OCI-LY1 (cell line): ENCODE measurements around the gene PTPRCAP.
A peak's percentile ranks its signal among the peaks of the same experiment; 100 is the strongest.

Experiments used
- H2AFZ ChIP-seq: fragments of 200-600 bp; sonication (generic), shearing (Covaris generic); 2 replicates; pipeline ENCODE4 v1.6.0; 2014; ENCODE audit warnings: antibody characterized with exemption, mild to moderate bottlenecking, low read length
- H3F3A ChIP-seq: fragments of 200-600 bp; sonication (generic), shearing (Covaris generic); 2 replicates; pipeline ENCODE4 v1.6.0; 2014; ENCODE audit warnings: mild to moderate bottlenecking, antibody characterized with exemption, low read length, moderate library complexity; ENCODE audit not compliant: insufficient read depth
- H3K27ac ChIP-seq: fragments of 200-600 bp; sonication (generic); 2 replicates; pipeline ENCODE4 v1.5.1; 2014; ENCODE audit warnings: low read length, mixed run types, mild to moderate bottlenecking, low read depth; ENCODE audit not compliant: poor library complexity, severe bottlenecking
- H3K27me3 ChIP-seq: fragments of 200-600 bp; sonication (generic); 2 replicates; pipeline ENCODE4 v1.6.0; 2014; ENCODE audit warnings: antibody characterized with exemption, mild to moderate bottlenecking, low read length, moderate library complexity; ENCODE audit not compliant: insufficient read depth
- H3K36me3 ChIP-seq: fragments of 200-600 bp; sonication (generic); 2 replicates; pipeline ENCODE4 v1.6.1; 2014; ENCODE audit warnings: mild to moderate bottlenecking, antibody characterized with exemption, low read length, moderate library complexity, mixed read lengths; ENCODE audit not compliant: insufficient read depth
- H3K4me1 ChIP-seq: fragments of 200-600 bp; sonication (generic); 2 replicates; pipeline ENCODE4 v1.5.1; 2014; ENCODE audit warnings: mild to moderate bottlenecking, low read length, moderate library complexity; ENCODE audit not compliant: insufficient read depth, severe bottlenecking
- H3K4me2 ChIP-seq: fragments of 200-600 bp; sonication (generic), shearing (Covaris generic); 2 replicates; pipeline ENCODE4 v1.6.1; 2014; ENCODE audit warnings: low read length
- H3K4me3 ChIP-seq: fragments of 200-600 bp; sonication (generic); 2 replicates; pipeline ENCODE4 v1.5.1; 2014; ENCODE audit warnings: low read length, low read depth, mild to moderate bottlenecking, mixed read lengths; ENCODE audit not compliant: poor library complexity, severe bottlenecking
- H3K79me2 ChIP-seq: fragments of 200-600 bp; shearing (Covaris generic); 2 replicates; pipeline ENCODE4 v1.6.1; 2016; ENCODE audit warnings: mixed run types, low read length, mixed read lengths; ENCODE audit not compliant: insufficient read depth
- H3K9ac ChIP-seq: fragments of 200-600 bp; sonication (generic), shearing (Covaris generic); 2 replicates; pipeline ENCODE4 v1.6.1; 2014; ENCODE audit warnings: mild to moderate bottlenecking, low read length, mixed read lengths
- H3K9me2 ChIP-seq: fragments of 200-600 bp; sonication (generic), shearing (Covaris generic); 2 replicates; pipeline ENCODE4 v1.6.1; 2014; ENCODE audit warnings: low read depth, mild to moderate bottlenecking, low read length, mixed read lengths
- H3K9me3 ChIP-seq: fragments of 200-600 bp; shearing (Covaris generic); 2 replicates; pipeline ENCODE4 v1.6.1; 2014; ENCODE audit warnings: low read length, mixed read lengths
- H4K20me1 ChIP-seq: fragments of 200-600 bp; sonication (generic), shearing (Covaris generic); 2 replicates; pipeline ENCODE4 v1.6.0; 2016; ENCODE audit warnings: mild to moderate bottlenecking, low read length; ENCODE audit not compliant: insufficient read depth
- CTCF ChIP-seq: fragments of 200-600 bp; sonication (generic), shearing (Covaris generic); IDR thresholded peaks from 2 replicates; pipeline ENCODE4 v1.5.1; 2017; ENCODE audit warnings: mild to moderate bottlenecking, antibody characterized with exemption, low read length, moderate library complexity, mixed read lengths
- EZH2 ChIP-seq: fragments of 200-600 bp; sonication (generic), shearing (Covaris generic); IDR thresholded peaks from 2 replicates; pipeline ENCODE4 v1.8.0; 2017; ENCODE audit warnings: borderline replicate concordance, mixed run types, mild to moderate bottlenecking, antibody characterized with exemption, low read length, moderate library complexity, mixed read lengths

Gene PTPRCAP

GRCh38 chr11:67421430-67422031, 16.0 kb downstream of the PTPRCAP start:
- Histone ChIP-seq H3K4me3 (peak overlapping the region; percentile 35), H3K9me3 (no peaks in the 10 kb centered on the region), H3K4me2 (peak overlapping the region; percentile 73), H2AFZ (no peak overlapping the region), H3K79me2 (no peaks in the 10 kb centered on the region), H4K20me1 (no peaks in the 10 kb centered on the region), H3K9me2 (no peaks in the 10 kb centered on the region), H3K9ac (no peak overlapping the region), H3F3A (no peaks in the 10 kb centered on the region), H3K36me3 (no peaks in the 10 kb centered on the region), H3K4me1 (peaks cover 39% of the 10 kb centered on the region), H3K27ac (no peak overlapping the region), H3K27me3 (no peaks in the 10 kb centered on the region)
- TF ChIP-seq CTCF: no peak
- TF ChIP-seq EZH2: no peak

GRCh38 chr11:67420646-67421429, 16.6 kb downstream of the PTPRCAP start:
- Histone ChIP-seq H3K36me3 (no peaks in the 10 kb centered on the region), H2AFZ (no peak overlapping the region), H3K4me3 (peak overlapping the region; percentile 56), H3K9me2 (no peaks in the 10 kb centered on the region), H3K79me2 (no peaks in the 10 kb centered on the region), H3F3A (no peaks in the 10 kb centered on the region), H3K9ac (peak overlapping the region; percentile 61; the same call in 1 of the 2 replicates), H3K9me3 (no peaks in the 10 kb centered on the region), H3K27me3 (no peaks in the 10 kb centered on the region), H4K20me1 (no peaks in the 10 kb centered on the region), H3K4me1 (peaks cover 46% of the 10 kb centered on the region), H3K4me2 (peak overlapping the region; percentile 73), H3K27ac (no peak overlapping the region)
- TF ChIP-seq CTCF (no peak), EZH2 (no peak)

GRCh38 chr11:67420147-67420645, 17.3 kb downstream of the PTPRCAP start:
- H3K27ac ChIP-seq: no peak overlapping the region
- no peaks in the 10 kb centered on the region for H3K27me3 ChIP-seq
- peak overlapping the region; percentile 61; the same call in 1 of the 2 replicates for H3K9ac ChIP-seq
- H3K36me3 ChIP-seq: no peaks in the 10 kb centered on the region
- TF ChIP-seq EZH2: no peak
- TF ChIP-seq CTCF: no peak
- H3K9me3 ChIP-seq: no peaks in the 10 kb centered on the region
- H4K20me1 ChIP-seq: no peaks in the 10 kb centered on the region
- peak overlapping the region; percentile 73 for H3K4me2 ChIP-seq
- H3K4me1 ChIP-seq: peaks cover 49% of the 10 kb centered on the region
- no peaks in the 10 kb centered on the region for H3K9me2 ChIP-seq
- H3K4me3 ChIP-seq: peak overlapping the region; percentile 56
- H3K79me2 ChIP-seq: no peaks in the 10 kb centered on the region
- no peak overlapping the region for H2AFZ ChIP-seq
- H3F3A ChIP-seq: no peaks in the 10 kb centered on the region
